K562 (cell line): Measurements from ENCODE around the gene BDKRB2. TPM values are rescaled to one million over a fixed set of nuclear protein-coding genes. Genes with fewer than 3 reads are reported as not detected.

Experiments used
- ZNF140 ChIP-seq: fragments of 250-450 bp; sonication (Bioruptor Pico); IDR thresholded peaks from 2 replicates; pipeline ENCODE4 v1.8.0; 2021; ENCODE audit warnings: moderate library complexity, mild to moderate bottlenecking, inconsistent platforms
- polyA plus RNA-seq, 8 experiments: library from polyadenylated mRNA; depleted of rRNA in 4 of 8; stranded (reverse) in 5 of 8; unstranded in 3 of 8; fragments of >200 nt; fragmentation: Nextera tagmentation in 2 of 8; fragmentation: Illumina TruSeq in 1 of 8; extraction: Ambion mirVana in 2 of 8; extraction: Trizol in 1 of 8; gene quantifications; 2 replicates each; pipeline versions ENCODE4 v1.2.1 to v1.2.3, GENCODE V29; 2011 to 2014; ENCODE audit warnings: inconsistent platforms in 1 of 8, missing spikeins in 1 of 8
- total RNA-seq, 7 experiments: library from RNA; depleted of rRNA in 6 of 7; stranded (reverse); fragments of >200 nt in 6 of 7; fragmentation: Illumina TruSeq in 2 of 7; extraction: Trizol in 2 of 7; gene quantifications; 2 replicates each; pipeline versions ENCODE4 v1.2.1 to v1.2.3, GENCODE V29; 2011 to 2021; ENCODE audit warnings: low replicate concordance in 1 of 7
- TF ChIP-seq, protein P1 (sequence below): sonication (generic); formaldehyde crosslinking; IDR thresholded peaks from 2 replicates; pipeline ENCODE4 v1.8.1; 2022; ENCODE audit warnings: missing genetic modification reagents
- TF ChIP-seq, protein P2 (sequence below): fragments of 450-650 bp; formaldehyde crosslinking; IDR thresholded peaks from 2 replicates; pipeline ENCODE4 v1.4.0; 2022; ENCODE audit warnings: missing genetic modification characterization
- TF ChIP-seq, protein P3 (sequence below): fragments of 250-450 bp; sonication (Bioruptor Pico); IDR thresholded peaks from 2 replicates; pipeline ENCODE4 v1.5.0; 2020; ENCODE audit warnings: mild to moderate bottlenecking, borderline replicate concordance
- TF ChIP-seq, protein P4 (sequence below): fragments of 450-650 bp; IDR thresholded peaks from 2 replicates; pipeline ENCODE4 v1.6.1; 2016; ENCODE audit warnings: mild to moderate bottlenecking
- TF ChIP-seq, protein P5 (sequence below): fragments of 200-400 bp; formaldehyde crosslinking; IDR thresholded peaks from 2 replicates; pipeline ENCODE4 v1.6.1; 2017; ENCODE audit warnings: mild to moderate bottlenecking, low read depth, low read length, moderate library complexity

The BDKRB2 gene
- total and polyA plus RNA-seq, 9 of the 15 experiments (the other 6 are each of a cell fraction or from before 2014, with no cell fraction given), result 0.02 TPM; not detected in 8

DNA sequence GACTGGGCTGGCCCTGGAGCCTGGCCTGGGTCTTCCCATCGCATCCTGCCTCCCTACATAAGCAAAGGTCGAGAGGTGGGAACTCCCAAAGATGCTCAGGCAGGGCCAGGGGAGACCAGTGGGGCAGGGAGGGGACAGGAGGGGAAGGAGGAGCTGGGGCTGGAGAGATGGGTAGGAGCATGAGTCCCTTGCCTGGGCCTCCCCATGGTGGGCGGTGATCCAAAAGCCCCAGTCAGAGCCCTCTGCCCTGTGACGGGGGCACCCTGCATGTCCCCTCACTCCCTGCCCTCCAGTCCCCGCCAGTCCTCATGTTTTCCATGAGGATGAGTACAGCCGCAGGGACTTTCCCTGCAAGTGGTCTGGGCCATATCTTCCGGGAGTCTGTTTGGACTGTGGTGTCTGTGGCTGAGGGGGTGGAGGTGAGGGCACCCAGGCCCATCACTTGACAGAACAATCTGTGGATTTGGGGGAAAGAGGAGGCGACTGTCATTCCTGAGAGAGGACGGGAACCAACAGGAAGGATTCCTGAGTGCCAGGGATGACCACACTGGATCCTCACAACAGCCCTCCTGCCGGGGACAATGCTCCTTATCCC is 9.3 kb downstream of the BDKRB2 start (continued):
- no peak for TF ChIP-seq ZNF140 (CRISPR knock-in tag)
- TF ChIP-seq, protein P1, sequence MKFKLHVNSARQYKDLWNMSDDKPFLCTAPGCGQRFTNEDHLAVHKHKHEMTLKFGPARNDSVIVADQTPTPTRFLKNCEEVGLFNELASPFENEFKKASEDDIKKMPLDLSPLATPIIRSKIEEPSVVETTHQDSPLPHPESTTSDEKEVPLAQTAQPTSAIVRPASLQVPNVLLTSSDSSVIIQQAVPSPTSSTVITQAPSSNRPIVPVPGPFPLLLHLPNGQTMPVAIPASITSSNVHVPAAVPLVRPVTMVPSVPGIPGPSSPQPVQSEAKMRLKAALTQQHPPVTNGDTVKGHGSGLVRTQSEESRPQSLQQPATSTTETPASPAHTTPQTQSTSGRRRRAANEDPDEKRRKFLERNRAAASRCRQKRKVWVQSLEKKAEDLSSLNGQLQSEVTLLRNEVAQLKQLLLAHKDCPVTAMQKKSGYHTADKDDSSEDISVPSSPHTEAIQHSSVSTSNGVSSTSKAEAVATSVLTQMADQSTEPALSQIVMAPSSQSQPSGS (CRISPR knock-in tag), result no peak
- TF ChIP-seq, protein P2, sequence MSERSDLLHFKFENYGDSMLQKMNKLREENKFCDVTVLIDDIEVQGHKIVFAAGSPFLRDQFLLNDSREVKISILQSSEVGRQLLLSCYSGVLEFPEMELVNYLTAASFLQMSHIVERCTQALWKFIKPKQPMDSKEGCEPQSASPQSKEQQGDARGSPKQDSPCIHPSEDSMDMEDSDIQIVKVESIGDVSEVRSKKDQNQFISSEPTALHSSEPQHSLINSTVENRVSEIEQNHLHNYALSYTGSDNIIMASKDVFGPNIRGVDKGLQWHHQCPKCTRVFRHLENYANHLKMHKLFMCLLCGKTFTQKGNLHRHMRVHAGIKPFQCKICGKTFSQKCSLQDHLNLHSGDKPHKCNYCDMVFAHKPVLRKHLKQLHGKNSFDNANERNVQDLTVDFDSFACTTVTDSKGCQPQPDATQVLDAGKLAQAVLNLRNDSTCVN (CRISPR knock-in tag), result no peak
- TF ChIP-seq, protein P3, sequence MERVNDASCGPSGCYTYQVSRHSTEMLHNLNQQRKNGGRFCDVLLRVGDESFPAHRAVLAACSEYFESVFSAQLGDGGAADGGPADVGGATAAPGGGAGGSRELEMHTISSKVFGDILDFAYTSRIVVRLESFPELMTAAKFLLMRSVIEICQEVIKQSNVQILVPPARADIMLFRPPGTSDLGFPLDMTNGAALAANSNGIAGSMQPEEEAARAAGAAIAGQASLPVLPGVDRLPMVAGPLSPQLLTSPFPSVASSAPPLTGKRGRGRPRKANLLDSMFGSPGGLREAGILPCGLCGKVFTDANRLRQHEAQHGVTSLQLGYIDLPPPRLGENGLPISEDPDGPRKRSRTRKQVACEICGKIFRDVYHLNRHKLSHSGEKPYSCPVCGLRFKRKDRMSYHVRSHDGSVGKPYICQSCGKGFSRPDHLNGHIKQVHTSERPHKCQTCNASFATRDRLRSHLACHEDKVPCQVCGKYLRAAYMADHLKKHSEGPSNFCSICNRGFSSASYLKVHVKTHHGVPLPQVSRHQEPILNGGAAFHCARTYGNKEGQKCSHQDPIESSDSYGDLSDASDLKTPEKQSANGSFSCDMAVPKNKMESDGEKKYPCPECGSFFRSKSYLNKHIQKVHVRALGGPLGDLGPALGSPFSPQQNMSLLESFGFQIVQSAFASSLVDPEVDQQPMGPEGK, result no peak
- TF ChIP-seq, protein P4, sequence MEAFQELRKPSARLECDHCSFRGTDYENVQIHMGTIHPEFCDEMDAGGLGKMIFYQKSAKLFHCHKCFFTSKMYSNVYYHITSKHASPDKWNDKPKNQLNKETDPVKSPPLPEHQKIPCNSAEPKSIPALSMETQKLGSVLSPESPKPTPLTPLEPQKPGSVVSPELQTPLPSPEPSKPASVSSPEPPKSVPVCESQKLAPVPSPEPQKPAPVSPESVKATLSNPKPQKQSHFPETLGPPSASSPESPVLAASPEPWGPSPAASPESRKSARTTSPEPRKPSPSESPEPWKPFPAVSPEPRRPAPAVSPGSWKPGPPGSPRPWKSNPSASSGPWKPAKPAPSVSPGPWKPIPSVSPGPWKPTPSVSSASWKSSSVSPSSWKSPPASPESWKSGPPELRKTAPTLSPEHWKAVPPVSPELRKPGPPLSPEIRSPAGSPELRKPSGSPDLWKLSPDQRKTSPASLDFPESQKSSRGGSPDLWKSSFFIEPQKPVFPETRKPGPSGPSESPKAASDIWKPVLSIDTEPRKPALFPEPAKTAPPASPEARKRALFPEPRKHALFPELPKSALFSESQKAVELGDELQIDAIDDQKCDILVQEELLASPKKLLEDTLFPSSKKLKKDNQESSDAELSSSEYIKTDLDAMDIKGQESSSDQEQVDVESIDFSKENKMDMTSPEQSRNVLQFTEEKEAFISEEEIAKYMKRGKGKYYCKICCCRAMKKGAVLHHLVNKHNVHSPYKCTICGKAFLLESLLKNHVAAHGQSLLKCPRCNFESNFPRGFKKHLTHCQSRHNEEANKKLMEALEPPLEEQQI, result no peak
- TF ChIP-seq, protein P5, sequence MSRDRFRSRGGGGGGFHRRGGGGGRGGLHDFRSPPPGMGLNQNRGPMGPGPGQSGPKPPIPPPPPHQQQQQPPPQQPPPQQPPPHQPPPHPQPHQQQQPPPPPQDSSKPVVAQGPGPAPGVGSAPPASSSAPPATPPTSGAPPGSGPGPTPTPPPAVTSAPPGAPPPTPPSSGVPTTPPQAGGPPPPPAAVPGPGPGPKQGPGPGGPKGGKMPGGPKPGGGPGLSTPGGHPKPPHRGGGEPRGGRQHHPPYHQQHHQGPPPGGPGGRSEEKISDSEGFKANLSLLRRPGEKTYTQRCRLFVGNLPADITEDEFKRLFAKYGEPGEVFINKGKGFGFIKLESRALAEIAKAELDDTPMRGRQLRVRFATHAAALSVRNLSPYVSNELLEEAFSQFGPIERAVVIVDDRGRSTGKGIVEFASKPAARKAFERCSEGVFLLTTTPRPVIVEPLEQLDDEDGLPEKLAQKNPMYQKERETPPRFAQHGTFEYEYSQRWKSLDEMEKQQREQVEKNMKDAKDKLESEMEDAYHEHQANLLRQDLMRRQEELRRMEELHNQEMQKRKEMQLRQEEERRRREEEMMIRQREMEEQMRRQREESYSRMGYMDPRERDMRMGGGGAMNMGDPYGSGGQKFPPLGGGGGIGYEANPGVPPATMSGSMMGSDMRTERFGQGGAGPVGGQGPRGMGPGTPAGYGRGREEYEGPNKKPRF, result no peak
- TF ChIP-seq, all 486 proteins: peak for 0
